ENCODE measurements around the gene ZMYND19. TPM values are rescaled to one million over a fixed set of nuclear protein-coding genes. Genes with fewer than 3 reads are reported as not detected.
"Not testable (repeated sequence)": the region's sequence is repeated elsewhere in the genome, so short reads cannot be mapped to it uniquely, and the experiment has no call there.

The ZMYND19 gene
- total RNA-seq, 1 experiment from 2014 or later, result 37.0 TPM

GRCh38 chr9:137535120-137535428 is 55.2 kb downstream of the ZMYND19 start:
- Histone ChIP-seq H3K9me3 (ENCODE audit: control insufficient read depth, insufficient read depth, low read depth, low read length) (no peaks in the 10 kb centered on the region), H3K36me3 (ENCODE audit: control insufficient read depth, insufficient read depth, low read length) (no peaks in the 10 kb centered on the region), H3K27me3 (ENCODE audit: control insufficient read depth, insufficient read depth, low read length) (no peaks in the 10 kb centered on the region), H3K4me1 (ENCODE audit: control insufficient read depth, insufficient read depth, low read length) (peaks cover 7% of the 10 kb centered on the region; the same call in 1 of the 2 replicates), H3K27ac (ENCODE audit: low read length) (no peak overlapping the region), H3K4me3 (ENCODE audit: low read depth in 2 of 2, low read length in 2 of 2) (no peak overlapping the region)
- TF ChIP-seq, protein P1, sequence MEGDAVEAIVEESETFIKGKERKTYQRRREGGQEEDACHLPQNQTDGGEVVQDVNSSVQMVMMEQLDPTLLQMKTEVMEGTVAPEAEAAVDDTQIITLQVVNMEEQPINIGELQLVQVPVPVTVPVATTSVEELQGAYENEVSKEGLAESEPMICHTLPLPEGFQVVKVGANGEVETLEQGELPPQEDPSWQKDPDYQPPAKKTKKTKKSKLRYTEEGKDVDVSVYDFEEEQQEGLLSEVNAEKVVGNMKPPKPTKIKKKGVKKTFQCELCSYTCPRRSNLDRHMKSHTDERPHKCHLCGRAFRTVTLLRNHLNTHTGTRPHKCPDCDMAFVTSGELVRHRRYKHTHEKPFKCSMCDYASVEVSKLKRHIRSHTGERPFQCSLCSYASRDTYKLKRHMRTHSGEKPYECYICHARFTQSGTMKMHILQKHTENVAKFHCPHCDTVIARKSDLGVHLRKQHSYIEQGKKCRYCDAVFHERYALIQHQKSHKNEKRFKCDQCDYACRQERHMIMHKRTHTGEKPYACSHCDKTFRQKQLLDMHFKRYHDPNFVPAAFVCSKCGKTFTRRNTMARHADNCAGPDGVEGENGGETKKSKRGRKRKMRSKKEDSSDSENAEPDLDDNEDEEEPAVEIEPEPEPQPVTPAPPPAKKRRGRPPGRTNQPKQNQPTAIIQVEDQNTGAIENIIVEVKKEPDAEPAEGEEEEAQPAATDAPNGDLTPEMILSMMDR (IDR thresholded peaks at IDR 0.05), result no peak
- TF ChIP-seq POLR2AphosphoS5 (IDR thresholded peaks at IDR 0.05; ENCODE audit: low read depth, low read length) (no peak), TCF7L2 (IDR thresholded peaks at IDR 0.05; ENCODE audit: low read depth, low read length) (no peak)
- CTCF ChIA-PET, result interaction anchor here (0.5 to 0.9 kb wide), 4 partner anchors 37 to 139 kb away, joined by 3 to 4 read pairs (median 4); no protein-coding TSS in a partner anchor
- POLR2A ChIA-PET, result interaction anchor here (0.6 kb wide), 1 partner anchor 70 kb away, joined by 3 read pairs; no protein-coding TSS in a partner anchor
- DNase-seq (ENCODE audit: low read depth, low spot score) (no peak), ATAC-seq (no peak)
- BruUV-seq (replicated peaks), result no TSS peak
- in situ Hi-C loops (cut with HindIII; ENCODE audit: low pct_unique_long_range_greater_than_20kb, low sequenced_read_pairs), result no loop called here
- intact Hi-C loops (cut with micrococcal nuclease; ENCODE audit: unreplicated experiment), result no loop called here

DNA sequence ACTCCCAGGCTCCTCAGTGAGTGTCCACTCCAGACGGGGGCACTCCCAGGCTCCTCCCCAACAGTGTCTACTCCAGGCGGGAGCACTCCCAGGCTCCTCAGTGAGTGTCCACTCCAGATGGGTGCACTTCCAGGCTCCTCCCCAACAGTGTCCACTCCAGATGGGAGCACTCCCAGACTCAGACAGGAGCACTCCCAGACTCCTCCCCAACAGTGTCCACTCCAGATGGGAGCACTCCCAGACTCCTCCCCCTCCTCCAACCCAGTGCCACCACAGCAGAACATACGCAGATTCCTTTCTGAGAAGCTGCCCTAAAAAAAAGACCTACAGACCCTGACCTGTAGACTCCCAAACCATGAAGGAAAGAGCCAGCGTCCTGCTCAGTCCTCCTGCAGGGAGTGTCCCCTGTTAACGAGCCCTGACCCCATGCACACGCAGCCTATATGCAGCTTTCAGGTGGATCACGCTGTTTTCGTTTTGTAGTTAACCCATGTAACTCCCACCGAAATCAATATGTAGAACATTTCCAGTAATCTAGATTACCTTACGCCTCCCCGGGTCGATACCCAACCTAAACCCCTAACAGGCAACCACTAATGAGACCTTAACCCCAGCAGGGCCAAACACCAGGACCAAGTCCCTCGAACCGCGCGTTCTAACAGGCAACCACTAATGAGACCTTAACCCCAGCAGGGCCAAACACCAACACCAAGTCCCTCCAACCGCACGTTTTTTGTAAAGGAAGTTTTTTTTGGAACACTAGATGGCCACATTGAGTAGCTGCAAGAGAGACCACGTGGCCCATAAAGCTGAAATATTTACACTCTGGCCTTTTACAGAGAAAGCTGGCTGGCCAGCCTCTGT is 55.8 kb downstream of the ZMYND19 start:
- POLR2A ChIA-PET, result interaction anchor here (0.6 kb wide), 1 partner anchor 71 kb away, joined by 3 read pairs; no protein-coding TSS in a partner anchor
- intact Hi-C loops (cut with micrococcal nuclease; ENCODE audit: unreplicated experiment), result no loop called here
- no TSS peak for BruUV-seq (replicated peaks)

DNA sequence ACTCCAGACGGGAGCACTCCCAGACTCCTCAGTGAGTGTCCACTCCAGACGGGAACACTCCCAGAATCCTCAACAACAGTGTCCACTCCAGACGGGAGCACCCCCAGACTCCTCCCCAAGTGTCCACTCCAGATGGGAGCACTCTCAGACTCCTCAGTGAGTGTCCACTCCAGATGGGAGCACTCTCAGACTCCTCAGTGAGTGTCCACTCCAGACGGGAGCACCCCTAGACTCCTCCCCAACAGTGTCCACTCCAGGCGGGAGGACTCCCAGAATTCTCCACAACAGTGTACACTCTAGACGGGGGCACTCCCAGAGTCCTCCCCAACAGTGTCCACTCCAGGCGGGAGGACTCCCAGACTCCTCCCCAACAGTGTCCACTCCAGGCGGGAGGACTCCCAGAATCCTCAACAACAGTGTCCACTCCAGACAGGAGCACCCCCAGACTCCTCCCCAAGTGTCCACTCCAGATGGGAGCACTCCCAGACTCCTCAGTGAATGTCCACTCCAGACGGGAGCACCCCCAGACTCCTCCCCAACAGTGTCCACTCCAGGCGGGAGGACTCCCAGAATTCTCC is 57.3 kb downstream of the ZMYND19 start:
- H3K4me1 ChIP-seq (ENCODE audit: control insufficient read depth, insufficient read depth, low read length); H3K27me3 ChIP-seq (ENCODE audit: control insufficient read depth, insufficient read depth, low read length); ATAC-seq; H3K27ac ChIP-seq (ENCODE audit: low read length); intact Hi-C loops (cut with micrococcal nuclease; ENCODE audit: unreplicated experiment); H3K4me3 ChIP-seq (ENCODE audit: low read depth in 2 of 2, low read length in 2 of 2); H3K9me3 ChIP-seq (ENCODE audit: control insufficient read depth, insufficient read depth, low read depth, low read length); H3K36me3 ChIP-seq (ENCODE audit: control insufficient read depth, insufficient read depth, low read length); POLR2A ChIA-PET; BruUV-seq (replicated peaks); CTCF ChIA-PET; DNase-seq (ENCODE audit: low read depth, low spot score); in situ Hi-C loops (cut with HindIII; ENCODE audit: low pct_unique_long_range_greater_than_20kb, low sequenced_read_pairs): not testable (repeated sequence)

More for the DNA sequence above, 55.8 kb downstream of the ZMYND19 start:
- TF ChIP-seq POLR2AphosphoS5 (IDR thresholded peaks at IDR 0.05; ENCODE audit: low read depth, low read length), result no peak
- TF ChIP-seq, protein P1 (IDR thresholded peaks at IDR 0.05), result peak; percentile 84
- Histone ChIP-seq H3K4me1 (ENCODE audit: control insufficient read depth, insufficient read depth, low read length) (peaks cover 7% of the 10 kb centered on the region; the same call in 1 of the 2 replicates), H3K27me3 (ENCODE audit: control insufficient read depth, insufficient read depth, low read length) (no peaks in the 10 kb centered on the region), H3K4me3 (ENCODE audit: low read depth in 2 of 2, low read length in 2 of 2) (no peak overlapping the region), H3K9me3 (ENCODE audit: control insufficient read depth, insufficient read depth, low read depth, low read length) (no peaks in the 10 kb centered on the region), H3K27ac (ENCODE audit: low read length) (peak overlapping the region; percentile 44; the same call in 1 of the 2 replicates), H3K36me3 (ENCODE audit: control insufficient read depth, insufficient read depth, low read length) (no peaks in the 10 kb centered on the region)
- in situ Hi-C loops (cut with HindIII; ENCODE audit: low pct_unique_long_range_greater_than_20kb, low sequenced_read_pairs), result no loop called here
- CTCF ChIA-PET, result interaction anchor here (0.5 to 0.9 kb wide), 4 partner anchors 38 to 138 kb away, joined by 3 to 4 read pairs (median 4); no protein-coding TSS in a partner anchor
- peak; percentile 89 for ATAC-seq
- DNase-seq (ENCODE audit: low read depth, low spot score), result no peak

Other genes starting within 250 kb of the ZMYND19 start
- gene EXD3, start 167.3 kb downstream of the ZMYND19 start, total RNA-seq (2021; ENCODE audit: unreplicated experiment), result 9.2 TPM
- gene NOXA1, start 167.1 kb downstream of the ZMYND19 start, total RNA-seq (2021; ENCODE audit: unreplicated experiment), result 3.7 TPM
- 3.9 TPM for gene ENTPD8, start 149.2 kb downstream of the ZMYND19 start, total RNA-seq (2021; ENCODE audit: unreplicated experiment)
- gene NSMF, start 131.2 kb downstream of the ZMYND19 start, total RNA-seq (2021; ENCODE audit: unreplicated experiment), result 40.0 TPM
- 3.9 TPM for gene PNPLA7, start 40.1 kb downstream of the ZMYND19 start, total RNA-seq (2021; ENCODE audit: unreplicated experiment)
- 86.4 TPM for gene MRPL41, start 38.6 kb downstream of the ZMYND19 start, total RNA-seq (2021; ENCODE audit: unreplicated experiment)
- gene DPH7, start 11.6 kb downstream of the ZMYND19 start, total RNA-seq (2021; ENCODE audit: unreplicated experiment), result 35.9 TPM
- gene ARRDC1, start 15.2 kb upstream of the ZMYND19 start, total RNA-seq (2021; ENCODE audit: unreplicated experiment), result 47.1 TPM
- 63.9 TPM for gene EHMT1, start 28.5 kb upstream of the ZMYND19 start, total RNA-seq (2021; ENCODE audit: unreplicated experiment)